Uterus (tissue), 2 donors: Measurements from ENCODE around the gene HDLBP.

Source experiments
- POLR2A ChIP-seq, 2 donors: fragments of 450-650 bp; IDR thresholded peaks; one replicate each; pipeline ENCODE4 v1.6.1; 2016; ENCODE audit warnings: antibody characterized with exemption in 2 of 2, mild to moderate bottlenecking in 1 of 2, moderate library complexity in 1 of 2
- TF ChIP-seq, protein P1 (sequence below), 4 experiments: fragments of 200-600 bp in 2 of 4; fragments of 450-650 bp in 2 of 4; sonication (generic) in 2 of 4; IDR thresholded peaks; one replicate each; pipeline ENCODE4 v1.5.1; 2016 to 2019; ENCODE audit warnings: antibody characterized with exemption in 4 of 4, mild to moderate bottlenecking in 2 of 4, moderate library complexity in 1 of 4

DNA sequence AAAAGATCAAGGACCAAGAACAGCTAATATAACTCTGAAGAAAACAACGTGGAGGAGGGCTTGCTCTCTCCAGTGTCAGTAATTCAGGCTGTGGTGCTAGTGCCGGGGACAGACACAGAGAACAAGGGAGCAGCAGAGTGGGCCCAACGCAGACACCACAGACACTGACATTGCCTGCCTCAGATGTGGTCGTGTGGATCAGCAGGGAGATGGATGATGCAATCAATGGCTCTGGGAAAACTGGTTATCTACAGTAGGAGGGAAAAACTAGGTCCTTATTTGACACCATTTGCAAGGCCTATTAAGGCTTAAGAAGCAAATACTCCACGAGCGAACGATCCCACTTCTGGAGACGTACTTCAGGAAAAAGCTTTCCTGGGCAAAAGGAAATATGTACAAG is 36.1 kb downstream of the HDLBP start:
- TF ChIP-seq, protein P1, sequence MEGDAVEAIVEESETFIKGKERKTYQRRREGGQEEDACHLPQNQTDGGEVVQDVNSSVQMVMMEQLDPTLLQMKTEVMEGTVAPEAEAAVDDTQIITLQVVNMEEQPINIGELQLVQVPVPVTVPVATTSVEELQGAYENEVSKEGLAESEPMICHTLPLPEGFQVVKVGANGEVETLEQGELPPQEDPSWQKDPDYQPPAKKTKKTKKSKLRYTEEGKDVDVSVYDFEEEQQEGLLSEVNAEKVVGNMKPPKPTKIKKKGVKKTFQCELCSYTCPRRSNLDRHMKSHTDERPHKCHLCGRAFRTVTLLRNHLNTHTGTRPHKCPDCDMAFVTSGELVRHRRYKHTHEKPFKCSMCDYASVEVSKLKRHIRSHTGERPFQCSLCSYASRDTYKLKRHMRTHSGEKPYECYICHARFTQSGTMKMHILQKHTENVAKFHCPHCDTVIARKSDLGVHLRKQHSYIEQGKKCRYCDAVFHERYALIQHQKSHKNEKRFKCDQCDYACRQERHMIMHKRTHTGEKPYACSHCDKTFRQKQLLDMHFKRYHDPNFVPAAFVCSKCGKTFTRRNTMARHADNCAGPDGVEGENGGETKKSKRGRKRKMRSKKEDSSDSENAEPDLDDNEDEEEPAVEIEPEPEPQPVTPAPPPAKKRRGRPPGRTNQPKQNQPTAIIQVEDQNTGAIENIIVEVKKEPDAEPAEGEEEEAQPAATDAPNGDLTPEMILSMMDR (IDR thresholded peaks at IDR 0.05) = no peak
- no peak for TF ChIP-seq POLR2A (IDR thresholded peaks at IDR 0.05)
